NCI-H345 (cell line): ENCODE data around the gene ALG2.

Experiments used
- DNase-seq: peaks from one replicate; lab custom pipeline; 2025; lab: John Stamatoyannopoulos, UW

Gene ALG2, protein sequence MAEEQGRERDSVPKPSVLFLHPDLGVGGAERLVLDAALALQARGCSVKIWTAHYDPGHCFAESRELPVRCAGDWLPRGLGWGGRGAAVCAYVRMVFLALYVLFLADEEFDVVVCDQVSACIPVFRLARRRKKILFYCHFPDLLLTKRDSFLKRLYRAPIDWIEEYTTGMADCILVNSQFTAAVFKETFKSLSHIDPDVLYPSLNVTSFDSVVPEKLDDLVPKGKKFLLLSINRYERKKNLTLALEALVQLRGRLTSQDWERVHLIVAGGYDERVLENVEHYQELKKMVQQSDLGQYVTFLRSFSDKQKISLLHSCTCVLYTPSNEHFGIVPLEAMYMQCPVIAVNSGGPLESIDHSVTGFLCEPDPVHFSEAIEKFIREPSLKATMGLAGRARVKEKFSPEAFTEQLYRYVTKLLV

DNA sequence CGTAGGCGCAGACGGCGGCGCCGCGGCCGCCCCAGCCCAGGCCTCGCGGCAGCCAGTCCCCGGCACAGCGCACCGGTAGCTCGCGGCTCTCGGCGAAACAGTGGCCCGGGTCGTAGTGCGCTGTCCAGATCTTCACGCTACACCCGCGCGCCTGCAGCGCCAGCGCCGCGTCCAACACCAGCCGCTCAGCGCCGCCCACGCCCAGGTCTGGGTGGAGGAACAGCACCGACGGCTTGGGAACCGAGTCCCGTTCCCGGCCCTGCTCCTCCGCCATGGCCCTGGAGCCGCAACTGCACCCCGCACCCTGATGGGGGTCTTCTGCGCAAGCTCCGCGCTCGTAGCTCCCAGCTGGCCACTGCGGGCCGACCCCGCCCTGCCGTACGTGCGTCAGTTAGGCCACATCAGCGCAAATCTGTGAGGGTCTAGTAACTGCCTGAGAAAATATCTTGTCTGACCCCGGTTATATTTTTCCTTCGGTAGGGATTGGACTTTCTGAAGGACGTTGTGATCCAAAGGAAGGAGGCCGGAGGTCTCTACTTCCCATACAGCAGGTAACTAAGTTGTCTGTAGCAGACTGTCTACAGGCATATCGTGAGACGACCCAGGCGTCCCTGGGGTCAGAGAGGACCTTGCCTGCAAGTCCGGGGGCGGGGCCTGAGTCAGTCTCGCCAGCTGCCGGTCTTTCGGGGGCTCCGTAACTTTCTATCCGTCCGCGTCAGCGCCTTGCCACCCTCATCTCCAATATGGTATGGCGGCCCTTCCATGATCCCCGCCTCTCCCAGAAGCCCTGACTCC lies at the start of gene ALG2, which contains the start of gene SEC61B:
ALG2 (minus strand) TSS at position 322 of the 795 bp plus-strand sequence; CDS start at position 274, 48 bp downstream.
SEC61B (plus strand) TSS at position 662 of the 795 bp plus-strand sequence; CDS start at position 744, 82 bp downstream.
- peak; percentile 95 for DNase-seq

DNA sequence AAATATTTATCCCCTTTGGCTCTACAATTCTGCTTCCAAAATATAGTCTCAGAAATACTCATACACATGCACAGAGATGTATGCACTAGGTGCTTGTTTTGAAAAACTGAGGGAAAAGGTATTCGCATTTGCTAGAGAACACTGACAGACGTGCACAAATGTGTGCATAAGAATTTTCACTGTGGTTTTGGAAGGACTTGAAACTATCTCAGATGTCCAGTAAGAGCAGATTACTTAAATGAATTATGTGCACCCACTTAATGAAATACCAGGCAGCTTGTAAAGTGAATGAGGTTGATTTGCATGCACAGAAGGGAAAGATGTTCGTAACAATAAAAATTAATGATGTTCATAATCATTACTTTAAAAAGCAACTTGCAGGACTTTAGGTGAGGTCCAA lies 48.7 kb upstream of the ALG2 start:
- DNase-seq, result no peak

DNA sequence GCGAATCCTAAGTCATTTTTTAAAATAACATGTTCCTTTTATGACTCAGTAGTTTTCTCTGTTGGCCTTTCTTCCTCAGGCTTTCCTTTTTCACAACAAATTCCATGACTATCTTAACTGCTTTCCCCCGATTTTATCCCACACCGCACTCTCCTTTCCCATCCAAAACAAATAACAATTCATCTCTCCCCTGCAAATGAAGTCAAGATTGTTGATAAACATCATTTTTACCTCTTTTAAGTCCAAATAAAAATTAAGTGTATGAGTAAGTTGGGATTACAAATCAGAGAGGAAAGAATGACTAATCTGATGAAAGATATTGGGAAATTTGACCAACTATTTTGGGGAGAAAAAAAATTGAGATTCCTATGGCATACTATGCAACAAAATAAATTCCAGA lies 47.7 kb upstream of the ALG2 start:
- no peak for DNase-seq

DNA sequence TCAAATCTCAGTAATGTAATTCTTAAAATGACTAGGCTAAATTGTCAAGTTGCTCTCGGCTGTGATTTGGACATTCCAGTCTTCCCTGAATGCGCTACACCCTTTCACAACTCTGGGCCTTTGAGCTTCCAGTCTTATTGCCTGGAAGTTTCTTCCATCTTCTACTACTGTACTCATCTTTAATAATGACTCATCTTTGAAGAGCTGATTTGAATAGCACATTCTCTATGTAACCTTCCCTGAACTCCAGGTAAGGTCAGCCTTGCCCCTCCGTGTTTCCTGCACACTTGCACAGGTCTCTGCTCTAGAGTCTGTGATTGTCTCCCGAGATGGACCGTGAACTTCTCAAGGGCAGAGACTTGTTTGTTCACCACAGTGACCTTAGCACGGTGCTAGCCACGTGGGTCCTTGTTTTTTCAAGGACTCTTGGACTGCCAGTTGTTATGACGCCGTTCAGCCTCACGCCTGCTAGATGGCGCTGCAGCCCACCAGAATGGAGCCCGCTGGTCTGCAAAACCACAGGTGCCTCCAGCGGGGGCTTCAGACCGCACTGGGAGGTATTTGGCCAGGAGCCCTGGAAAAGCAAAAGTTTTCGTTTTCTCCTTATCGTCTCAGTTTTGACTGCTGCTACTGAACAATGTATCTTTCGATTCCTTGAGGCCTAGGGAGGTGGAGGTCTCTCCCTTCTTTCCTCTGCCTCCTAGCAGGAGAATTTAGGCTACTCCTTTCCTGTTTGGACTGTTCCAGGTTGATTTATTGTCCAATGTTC lies 44.7 kb upstream of the ALG2 start:
- DNase-seq, result peak; percentile 76

DNA sequence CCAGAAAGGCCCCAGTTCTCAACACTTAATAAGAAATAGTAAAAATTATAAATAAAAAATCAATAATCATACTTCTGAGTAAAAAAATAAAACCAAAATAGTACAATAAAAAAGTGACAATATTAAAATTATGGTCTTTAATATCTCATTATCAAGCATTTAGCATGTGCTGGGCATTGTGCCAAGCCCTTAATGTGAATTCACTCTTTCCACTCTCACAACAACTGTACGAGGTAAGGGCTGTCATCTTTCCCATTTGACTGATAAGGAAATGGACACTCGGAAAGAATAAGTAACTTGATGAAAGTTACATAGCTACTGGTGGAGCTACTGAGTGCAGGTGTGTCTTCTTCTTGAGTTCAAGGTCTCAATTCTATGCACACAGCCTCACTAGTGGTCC lies 43.9 kb upstream of the ALG2 start:
- DNase-seq, result no peak

DNA sequence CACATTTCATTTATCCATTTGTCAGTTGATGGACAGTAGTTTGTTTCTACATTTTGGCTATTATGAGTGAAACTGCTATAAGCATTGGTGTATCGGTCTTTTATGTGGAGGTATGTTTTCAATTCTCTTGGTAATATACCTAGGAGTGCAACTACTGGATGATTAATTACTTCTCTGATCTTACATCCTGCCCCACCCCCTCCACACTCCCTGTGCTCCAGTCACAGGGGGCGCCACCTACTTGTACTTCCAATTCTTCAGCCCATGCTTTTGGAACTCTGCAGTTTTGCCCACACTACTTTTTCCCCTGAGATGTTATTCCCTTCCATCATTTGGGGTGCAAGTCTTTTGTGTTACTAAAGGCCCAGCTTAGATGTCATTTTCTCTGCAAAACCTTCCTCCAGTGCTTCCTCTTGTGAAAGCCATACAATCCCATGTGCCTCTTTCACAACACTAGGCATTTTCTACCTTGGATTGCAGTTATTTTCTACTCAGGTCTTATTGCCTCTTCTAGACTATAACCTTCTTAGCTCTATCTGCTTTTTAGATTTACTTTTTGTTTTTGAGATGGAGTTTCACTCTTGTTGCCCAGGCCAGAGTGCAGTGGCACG lies 42.4 kb upstream of the ALG2 start:
- no peak for DNase-seq

DNA sequence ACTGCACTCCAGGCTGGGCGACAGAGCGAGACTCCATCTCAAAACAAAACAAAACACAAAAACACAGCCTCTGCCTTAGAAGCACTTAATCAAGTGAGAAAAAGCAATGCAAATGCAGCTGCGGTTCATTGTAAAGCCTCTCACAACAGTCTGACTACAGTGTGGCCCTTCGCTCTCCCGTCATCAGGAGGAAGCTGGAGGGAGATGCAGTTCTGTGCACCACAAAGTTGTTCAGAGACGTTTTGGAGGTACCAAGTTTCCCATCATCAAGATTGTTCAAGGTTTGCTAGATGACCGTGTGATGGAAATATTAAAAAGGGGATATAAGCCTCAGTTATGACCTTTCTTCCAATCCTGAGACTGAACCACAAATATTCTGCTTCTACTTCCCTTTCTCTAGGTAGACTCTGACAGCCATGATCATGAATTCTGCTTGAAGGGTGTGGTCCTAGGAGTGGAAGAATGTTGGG lies 41.2 kb upstream of the ALG2 start:
- DNase-seq, result no peak

DNA sequence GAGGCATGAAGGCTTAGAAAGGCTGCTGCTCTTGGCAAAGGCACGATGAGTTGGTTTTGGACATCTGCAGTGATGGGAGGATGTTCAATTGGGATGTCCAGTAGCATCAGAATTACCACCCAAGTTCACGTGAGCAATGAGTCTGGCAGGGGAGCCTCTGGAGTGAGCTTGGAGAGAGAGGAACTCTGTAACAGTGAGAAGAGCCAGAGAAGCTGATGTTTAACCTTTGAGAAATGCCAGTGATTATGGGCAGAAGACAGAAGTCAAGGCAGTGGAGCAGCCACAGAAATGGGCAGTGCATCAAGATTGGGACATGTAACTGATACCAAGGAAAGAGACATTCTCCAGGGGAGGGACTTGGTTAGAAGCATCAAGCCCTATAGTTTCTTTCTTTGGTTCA lies 40.2 kb upstream of the ALG2 start:
- DNase-seq, result no peak

DNA sequence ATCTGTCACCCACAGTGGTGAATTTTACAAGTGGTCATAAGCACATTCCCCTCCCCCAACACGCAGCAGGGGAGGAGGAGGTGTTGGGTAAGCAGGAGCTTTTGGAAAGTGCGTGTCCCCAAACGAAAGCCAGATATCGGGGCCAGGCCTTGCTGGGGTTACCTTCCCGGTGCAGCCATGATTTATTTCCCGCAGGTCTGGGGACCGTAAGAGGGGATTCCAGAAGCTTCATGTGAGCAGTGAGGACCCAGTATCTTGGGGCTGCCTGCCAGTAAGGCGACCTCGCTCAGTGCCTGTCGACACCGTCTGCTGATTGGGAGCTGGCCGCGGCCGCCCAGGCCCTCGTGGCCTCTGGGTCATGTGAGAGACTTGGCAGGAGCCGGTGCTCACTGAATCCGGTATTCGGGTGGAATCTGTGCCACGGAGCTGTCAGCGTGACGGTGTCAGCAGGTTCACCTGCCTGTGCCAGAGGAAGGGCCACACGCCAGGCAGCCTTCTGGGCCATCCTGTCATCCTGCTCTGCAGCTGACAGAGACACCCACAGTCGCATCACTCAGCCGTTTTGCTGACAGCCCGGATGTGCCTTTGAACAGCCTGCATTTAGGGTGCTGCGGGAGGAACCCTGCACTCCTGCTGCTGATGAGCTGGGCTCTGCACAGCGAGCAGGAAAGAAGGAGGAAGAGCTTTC lies 37.6 kb upstream of the ALG2 start:
- DNase-seq, result no peak

DNA sequence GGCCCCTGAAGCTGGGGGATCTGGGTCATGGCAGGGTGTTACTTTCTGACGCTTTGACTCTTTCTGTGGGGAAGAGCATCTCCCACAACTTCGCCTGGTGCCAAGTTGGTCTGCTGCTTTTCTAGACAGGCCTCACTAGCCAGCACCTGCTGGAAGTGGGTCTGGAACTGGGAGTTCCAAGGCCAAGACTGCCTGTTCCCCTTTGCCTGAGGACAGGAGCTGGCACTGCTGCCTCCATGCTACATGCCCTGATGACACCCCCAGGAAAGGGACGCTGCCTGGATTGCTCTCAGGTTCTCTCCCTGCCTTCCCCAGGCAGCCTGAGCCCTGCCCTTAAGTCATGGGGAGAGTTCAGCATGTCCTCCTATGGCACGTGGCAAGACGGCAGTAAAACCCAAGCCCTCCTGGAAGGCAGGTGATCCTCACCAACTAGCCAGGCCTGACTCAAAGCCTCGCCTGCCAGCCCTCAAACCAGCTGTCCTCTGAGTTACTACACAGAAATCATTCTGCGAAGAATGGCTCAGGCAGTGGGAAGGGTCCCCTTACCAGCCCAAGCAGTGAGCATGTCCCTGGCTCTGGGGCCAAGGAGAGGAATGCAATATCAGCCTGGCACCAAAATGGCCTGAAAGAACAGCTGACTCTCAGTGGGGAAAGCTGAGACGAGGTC lies 36.1 kb upstream of the ALG2 start:
- no peak for DNase-seq

DNA sequence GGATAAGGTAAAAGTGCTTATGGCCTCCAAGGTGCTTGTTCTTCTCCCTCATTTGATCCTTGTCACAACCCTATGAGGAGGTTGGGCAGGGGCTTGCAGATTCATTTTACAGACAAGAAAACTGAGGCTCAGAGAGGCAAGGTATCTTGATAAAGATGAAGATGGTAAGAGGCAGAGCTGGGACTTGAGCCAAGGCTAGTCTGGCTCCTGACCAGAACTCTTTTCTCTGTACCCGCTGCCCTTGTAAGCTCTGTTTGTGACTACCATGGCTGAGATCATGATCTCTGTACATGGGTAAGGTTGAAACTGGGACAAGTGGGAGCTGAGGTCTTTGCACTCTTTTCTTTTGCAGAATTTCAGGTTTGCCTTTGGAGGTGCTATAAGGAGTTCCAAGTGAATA lies 33.9 kb upstream of the ALG2 start:
- no peak for DNase-seq

DNA sequence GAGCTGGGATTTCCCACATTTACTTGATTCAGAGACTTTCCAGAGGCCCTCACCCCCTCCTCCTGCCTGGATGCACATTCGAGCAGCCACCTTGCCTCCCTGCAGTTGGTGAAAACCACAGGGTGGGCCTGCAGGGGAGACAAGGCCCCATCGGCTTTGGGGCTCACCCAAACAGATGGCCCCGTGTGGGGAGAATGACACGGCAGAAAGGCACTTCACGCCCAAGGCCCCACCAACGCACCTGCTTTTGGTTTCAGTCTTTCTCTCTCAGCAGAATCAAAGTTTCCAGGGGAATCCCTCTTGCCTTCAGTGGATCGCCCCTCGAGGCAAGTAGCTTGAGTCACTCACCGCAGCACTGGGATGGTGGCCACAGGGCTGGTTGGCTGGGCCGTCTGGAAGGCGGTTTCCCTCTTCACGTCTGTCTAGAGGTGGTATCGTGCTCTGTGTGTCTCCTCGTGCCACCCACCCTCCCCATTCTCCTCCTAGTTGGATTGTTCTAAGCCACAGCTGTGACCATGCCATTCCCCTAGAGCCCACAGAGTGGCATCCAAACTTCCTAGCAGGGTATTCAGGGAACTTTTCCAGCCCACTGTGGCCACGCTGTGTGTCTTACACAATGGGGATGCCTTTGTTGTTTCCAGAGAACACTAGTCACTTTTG lies 32.2 kb upstream of the ALG2 start:
- DNase-seq, result no peak

DNA sequence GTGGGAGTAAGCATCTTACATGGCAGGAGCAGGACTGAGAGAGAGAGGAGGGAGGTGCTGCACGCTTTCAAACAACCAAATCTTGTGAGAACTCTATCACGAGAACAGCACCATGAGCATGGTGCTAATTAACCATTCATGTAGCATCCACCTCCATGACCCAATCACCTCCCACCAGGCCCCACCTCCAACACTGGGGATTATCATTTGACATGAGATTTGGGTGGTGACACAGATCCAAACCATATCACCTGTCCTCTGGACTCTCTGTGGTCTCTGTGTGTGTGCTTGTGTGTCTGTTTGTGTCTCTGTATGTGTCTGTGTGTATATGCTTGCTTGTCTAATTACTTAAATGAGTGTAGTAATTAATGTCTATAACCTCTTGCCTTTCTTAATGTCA lies 31.4 kb upstream of the ALG2 start:
- no peak for DNase-seq

DNA sequence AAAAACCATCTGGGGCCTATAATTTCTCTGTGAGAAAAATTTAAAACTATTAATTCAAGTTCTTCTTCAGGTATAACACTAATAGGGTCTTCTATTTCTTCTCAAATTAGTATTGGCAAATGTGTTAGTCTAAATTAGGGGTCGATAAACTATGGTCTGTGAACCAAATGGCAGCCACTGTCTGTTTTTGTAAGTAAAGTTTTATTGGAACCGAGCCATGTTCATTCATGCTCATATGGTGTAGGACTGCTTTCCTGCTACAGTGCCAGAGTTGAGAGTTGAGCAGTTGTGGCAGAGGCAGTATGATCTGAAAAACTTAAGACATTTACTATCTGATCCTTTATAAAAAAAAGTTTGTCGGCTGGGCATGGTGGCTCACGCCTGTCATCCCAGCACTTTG lies 29.4 kb upstream of the ALG2 start:
- DNase-seq, result no peak

DNA sequence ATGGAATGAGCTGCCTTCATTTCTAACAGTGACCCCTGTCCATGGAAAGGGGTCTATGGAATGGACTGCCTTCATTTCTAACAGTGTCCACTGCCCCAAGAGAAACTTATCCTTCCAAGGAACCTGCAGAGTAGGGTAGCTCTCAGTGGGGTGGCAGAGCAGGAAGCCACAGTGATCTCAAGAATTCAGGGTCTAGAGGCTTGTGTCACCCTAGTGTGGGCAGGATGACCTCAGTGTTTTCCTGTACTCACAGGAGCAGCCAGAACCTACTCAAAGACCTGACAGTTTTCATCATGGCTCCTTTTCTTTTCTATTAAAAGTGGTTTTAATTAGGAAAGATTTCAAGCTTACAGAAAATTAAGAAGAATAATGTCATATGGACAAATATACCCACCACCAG lies 27.9 kb upstream of the ALG2 start:
- DNase-seq, result no peak

DNA sequence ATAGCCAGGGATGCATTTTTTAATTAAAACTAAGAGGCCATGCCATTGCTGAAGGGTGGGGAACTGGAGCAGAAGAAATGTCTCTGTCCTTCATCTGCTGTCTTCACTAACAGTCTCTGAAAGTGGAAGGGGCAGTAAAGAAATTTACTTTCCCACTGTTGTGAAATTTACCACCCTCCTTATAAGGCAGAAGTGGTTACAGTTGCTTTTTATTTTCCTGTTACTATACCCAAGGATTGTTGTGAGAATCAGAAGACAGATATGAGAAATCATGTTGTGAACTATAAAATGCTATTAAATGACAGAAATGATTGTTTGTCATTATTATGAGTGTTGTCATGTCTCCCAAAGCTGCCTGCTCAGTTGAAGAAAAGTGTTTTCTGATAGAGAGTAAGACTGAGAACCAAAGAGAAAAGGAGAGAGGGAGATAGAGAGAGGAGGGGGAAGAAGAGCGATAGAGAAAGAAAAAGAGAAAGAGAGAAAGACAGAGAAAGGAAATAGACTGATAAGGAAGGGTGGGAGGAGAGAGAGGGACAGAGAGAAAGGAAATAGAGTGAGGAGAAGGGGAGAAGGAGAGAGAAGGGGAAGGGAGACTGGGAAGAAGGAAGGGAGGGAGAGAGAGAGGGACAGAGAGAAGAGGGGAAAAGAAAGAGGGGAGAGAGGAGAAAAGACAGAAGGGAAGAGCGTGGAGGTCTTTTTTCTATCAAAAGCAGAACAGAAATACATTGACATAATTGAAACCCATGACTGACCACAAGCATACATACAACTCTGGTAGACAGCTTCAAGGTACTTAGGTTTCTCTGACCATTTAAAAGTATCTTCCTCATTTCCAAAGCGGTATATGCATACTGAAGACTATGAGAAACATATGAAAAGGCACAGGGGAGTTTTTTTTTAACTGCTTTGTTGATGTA lies 22.9 kb upstream of the ALG2 start:
- DNase-seq, result no peak

DNA sequence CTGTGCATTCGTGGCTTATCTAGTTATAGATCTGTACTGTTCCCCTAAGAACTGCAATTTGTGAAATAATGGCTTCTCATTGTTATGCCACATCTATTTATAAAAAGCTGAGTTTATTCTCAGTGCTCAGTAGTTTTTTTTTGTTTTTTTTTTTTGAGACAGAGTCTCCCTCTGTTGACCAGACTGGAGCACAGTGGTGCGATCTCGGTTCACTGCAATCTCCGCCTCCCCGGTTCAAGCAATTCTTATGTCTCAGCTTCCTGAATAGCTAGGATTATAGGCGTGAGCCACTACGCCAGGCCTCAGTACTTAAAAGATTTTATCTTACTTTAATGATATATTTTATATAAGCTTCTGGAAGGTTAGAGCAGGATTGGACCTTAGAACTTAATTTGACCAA lies 19.4 kb upstream of the ALG2 start:
- no peak for DNase-seq

DNA sequence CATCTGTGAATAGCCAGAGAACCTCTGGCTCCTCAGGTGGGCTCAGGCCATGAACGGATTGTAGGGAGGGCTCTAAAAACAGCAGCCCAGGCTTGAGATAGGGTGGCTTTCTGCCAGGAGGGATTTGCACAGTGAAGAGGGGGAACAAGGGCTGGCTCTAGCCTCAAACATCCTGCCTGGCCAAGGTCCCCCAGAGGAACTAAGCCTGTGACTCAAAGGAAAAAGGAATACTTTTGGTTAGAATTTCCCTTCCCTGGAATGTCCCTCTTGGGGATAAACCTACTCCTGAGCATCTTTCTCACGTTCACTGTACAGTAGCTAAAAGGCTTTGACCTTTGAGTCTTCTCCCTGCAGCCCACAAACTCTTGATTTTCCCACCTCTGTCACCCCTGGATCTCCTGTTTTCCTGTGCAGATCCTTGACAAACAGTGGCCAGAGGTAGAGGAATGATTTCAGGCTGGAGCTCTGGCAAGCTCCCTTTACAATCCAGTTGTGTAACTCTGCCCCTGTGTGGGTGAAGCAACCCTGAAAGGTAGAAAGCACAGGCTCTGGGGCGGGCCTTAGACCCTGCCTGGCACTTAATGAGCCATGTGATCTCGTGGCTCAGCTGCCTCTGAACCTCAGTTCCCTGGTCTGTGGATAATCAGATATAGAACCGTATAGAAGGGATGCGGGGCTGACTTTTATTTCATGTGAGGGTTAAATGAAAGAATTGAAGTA lies 17.8 kb upstream of the ALG2 start:
- DNase-seq, result no peak
